Kidney epithelial cell (primary cell): ENCODE measurements around the gene SDF4. TPM values are rescaled to one million over a fixed set of nuclear protein-coding genes. Genes with fewer than 3 reads are reported as not detected.

ENCODE experiments used
- DNase-seq: peaks from one replicate; pipeline ENCODE4 v3.0.0-alpha.2; 2010; ENCODE audit warnings: low read depth
- H3K27me3 ChIP-seq: 2 replicates; pipeline ENCODE4 v1.6.0; 2011; ENCODE audit warnings: low read length; ENCODE audit not compliant: control insufficient read depth, insufficient read depth
- H3K36me3 ChIP-seq: 2 replicates; pipeline ENCODE4 v1.5.1; 2011; ENCODE audit warnings: low read length; ENCODE audit not compliant: control insufficient read depth, insufficient read depth
- H3K4me3 ChIP-seq: 2 replicates; pipeline ENCODE4 v1.5.1; 2011; ENCODE audit warnings: low read depth, mild to moderate bottlenecking, control low read depth, low read length
- CTCF ChIP-seq: IDR thresholded peaks from 2 replicates; pipeline ENCODE4 v1.5.1; 2011; ENCODE audit warnings: mild to moderate bottlenecking, moderate library complexity, low read length, control low read depth, inconsistent platforms; ENCODE audit not compliant: insufficient read depth, poor library complexity, severe bottlenecking
- total RNA-seq: library from RNA; depleted of rRNA; stranded (reverse); fragments of >200 nt; gene quantifications from 2 replicates; pipeline ENCODE4 v1.2.3, GENCODE V29; 2015

The SDF4 gene
- total RNA-seq, 1 donor from 2014 or later: 153 TPM

GRCh38 chr1:1239227-1239613 is 7.4 kb upstream of the SDF4 start:
- Histone ChIP-seq H3K4me3 (no peak overlapping the region), H3K27me3 (peaks cover 41% of the 10 kb centered on the region), H3K36me3 (no peaks in the 10 kb centered on the region)
- TF ChIP-seq CTCF: no peak
- no peak for DNase-seq

- TF ChIP-seq CTCF: no peak
- DNase-seq: no peak
- Histone ChIP-seq H3K27me3 (peaks cover 36% of the 10 kb centered on the region), H3K4me3 (no peak overlapping the region), H3K36me3 (no peaks in the 10 kb centered on the region)
Measured at GRCh38 chr1:1238702-1239178, 6.9 kb upstream of the SDF4 start.

- DNase-seq: no peak
- TF ChIP-seq CTCF: no peak
- H3K36me3 ChIP-seq: peaks cover under 1% of the 10 kb centered on the region
- no peak overlapping the region for H3K4me3 ChIP-seq
- H3K27me3 ChIP-seq: peaks cover 32% of the 10 kb centered on the region
Measured at GRCh38 chr1:1237874-1238701, 6.3 kb upstream of the SDF4 start.

- no peak for TF ChIP-seq CTCF
- H3K27me3 ChIP-seq: peaks cover 27% of the 10 kb centered on the region
Measured at GRCh38 chr1:1236945-1237873, 5.4 kb upstream of the SDF4 start.

GRCh38 chr1:1236176-1236763 is 4.5 kb upstream of the SDF4 start:
- no peak for DNase-seq
- Histone ChIP-seq H3K4me3 (no peak overlapping the region), H3K27me3 (peaks cover 22% of the 10 kb centered on the region), H3K36me3 (peaks cover 2% of the 10 kb centered on the region)
- no peak for TF ChIP-seq CTCF

More at GRCh38 chr1:1236945-1237873, 5.4 kb upstream of the SDF4 start:
- H3K36me3 ChIP-seq: peaks cover 2% of the 10 kb centered on the region
- no peak for DNase-seq
- no peak overlapping the region for H3K4me3 ChIP-seq
